H1 (cell line): ENCODE data around the gene MAP4K4.

ENCODE experiments used
- BACH1 ChIP-seq: IDR thresholded peaks from 2 replicates; pipeline ENCODE4 v1.6.1; 2012; ENCODE audit warnings: low read length, improper control_type of control experiment
- BRCA1 ChIP-seq: IDR thresholded peaks from 2 replicates; pipeline ENCODE4 v1.6.1; 2012; ENCODE audit warnings: low read depth, low read length, improper control_type of control experiment
- CTCF ChIP-seq, 3 experiments: IDR thresholded peaks; 1 replicate in 2 of 3; 2 replicates in 1 of 3; pipeline versions ENCODE4 v1.5.1 to v1.6.1; 2011; ENCODE audit warnings: low read length in 3 of 3, mild to moderate bottlenecking in 3 of 3, inconsistent platforms in 2 of 3, low read depth in 1 of 3, moderate library complexity in 1 of 3; ENCODE audit not compliant: insufficient read depth in 1 of 3; ENCODE audit errors: control extremely low read depth in 1 of 3
- EP300 ChIP-seq, 2 experiments: IDR thresholded peaks; 1 replicate in 1 of 2; 2 replicates in 1 of 2; pipeline ENCODE4 v1.6.1; 2011 to 2012; ENCODE audit warnings: low read depth in 2 of 2, low read length in 2 of 2, mild to moderate bottlenecking in 2 of 2, borderline replicate concordance in 1 of 2, inconsistent platforms in 1 of 2, moderate library complexity in 1 of 2
- HDAC6 ChIP-seq: IDR thresholded peaks from one replicate; pipeline ENCODE4 v1.7.1; 2012; ENCODE audit warnings: low read depth, mild to moderate bottlenecking, inconsistent platforms, low read length, moderate library complexity
- MAFK ChIP-seq: IDR thresholded peaks from 2 replicates; pipeline ENCODE4 v1.6.1; 2012; ENCODE audit warnings: low read depth, mild to moderate bottlenecking, improper control_type of control experiment, low read length
- POLR2A ChIP-seq, 2 experiments: IDR thresholded peaks; 1 replicate in 1 of 2; 2 replicates in 1 of 2; pipeline ENCODE4 v1.6.1; 2011; ENCODE audit warnings: low read depth in 2 of 2, low read length in 2 of 2, mild to moderate bottlenecking in 2 of 2; ENCODE audit errors: control extremely low read depth in 1 of 2
- POLR2AphosphoS5 ChIP-seq: IDR thresholded peaks from 2 replicates; pipeline ENCODE4 v1.6.1; 2011; ENCODE audit warnings: low read depth, low read length
- SAP30 ChIP-seq: fragments of 300-600 bp; sonication (generic); IDR thresholded peaks from 2 replicates; pipeline ENCODE4 v1.7.1; 2012; ENCODE audit warnings: low read length, moderate library complexity, mild to moderate bottlenecking, inconsistent platforms; ENCODE audit not compliant: insufficient read depth, insufficient replicate concordance
- SIN3A ChIP-seq, 2 experiments: IDR thresholded peaks in 1 of 2; conservative IDR thresholded peaks in 1 of 2; 2 replicates each; pipeline ENCODE4 v1.6.1; 2011 to 2012; ENCODE audit warnings: low read length in 2 of 2, improper control_type of control experiment in 1 of 2, low read depth in 1 of 2, mild to moderate bottlenecking in 1 of 2
- SP1 ChIP-seq: IDR thresholded peaks from 2 replicates; pipeline ENCODE4 v1.6.1; 2011; ENCODE audit warnings: low read depth, low read length
- TAF1 ChIP-seq: IDR thresholded peaks from 2 replicates; pipeline ENCODE4 v1.6.1; 2011; ENCODE audit warnings: mild to moderate bottlenecking, low read depth, low read length
- TF ChIP-seq, protein P1 (sequence below): IDR thresholded peaks from 2 replicates; pipeline ENCODE4 v1.6.1; 2012; ENCODE audit warnings: low read length, inconsistent platforms

- TF ChIP-seq POLR2A (IDR thresholded peaks at IDR 0.05; ENCODE audit: control extremely low read depth in 1 of 2, low read depth in 2 of 2, low read length in 2 of 2), result no peak
- TF ChIP-seq MAFK, result no peak
- no peak for TF ChIP-seq EP300 (IDR thresholded peaks at IDR 0.05; ENCODE audit: borderline replicate concordance in 1 of 2, low read depth in 2 of 2, low read length in 2 of 2)
- TF ChIP-seq BACH1, result no peak
- TF ChIP-seq SP1, result no peak
- no peak for TF ChIP-seq POLR2AphosphoS5
- no peak for TF ChIP-seq BRCA1
- no peak for TF ChIP-seq SIN3A (conservative IDR thresholded peaks at IDR 0.05 in 1 of 2, IDR thresholded peaks at IDR 0.05 in 1 of 2; ENCODE audit: low read depth in 1 of 2, low read length in 2 of 2)
- no peak for TF ChIP-seq HDAC6
- TF ChIP-seq, protein P1, sequence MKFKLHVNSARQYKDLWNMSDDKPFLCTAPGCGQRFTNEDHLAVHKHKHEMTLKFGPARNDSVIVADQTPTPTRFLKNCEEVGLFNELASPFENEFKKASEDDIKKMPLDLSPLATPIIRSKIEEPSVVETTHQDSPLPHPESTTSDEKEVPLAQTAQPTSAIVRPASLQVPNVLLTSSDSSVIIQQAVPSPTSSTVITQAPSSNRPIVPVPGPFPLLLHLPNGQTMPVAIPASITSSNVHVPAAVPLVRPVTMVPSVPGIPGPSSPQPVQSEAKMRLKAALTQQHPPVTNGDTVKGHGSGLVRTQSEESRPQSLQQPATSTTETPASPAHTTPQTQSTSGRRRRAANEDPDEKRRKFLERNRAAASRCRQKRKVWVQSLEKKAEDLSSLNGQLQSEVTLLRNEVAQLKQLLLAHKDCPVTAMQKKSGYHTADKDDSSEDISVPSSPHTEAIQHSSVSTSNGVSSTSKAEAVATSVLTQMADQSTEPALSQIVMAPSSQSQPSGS, result no peak
- no peak for TF ChIP-seq CTCF (IDR thresholded peaks at IDR 0.05; ENCODE audit: control extremely low read depth in 1 of 3, insufficient read depth in 1 of 3, low read depth in 1 of 3, low read length in 3 of 3)
- no peak for TF ChIP-seq TAF1
- no peak for TF ChIP-seq SAP30
Observed at GRCh38 chr2:101710036-101710435, 12.5 kb downstream of the MAP4K4 start.
